Stimulated activated CD8-positive, alpha-beta memory T cell treated with anti-CD3 and anti-CD28 coated beads, Interleukin-15, amount 100 ng/mL, for 24 hours (primary cell): ENCODE data around the gene MEIS1.
"Not testable (repeated sequence)": the region's sequence is repeated elsewhere in the genome, so short reads cannot be mapped to it uniquely, and the experiment has no call there.

Experiments used
- DNase-seq: peaks from one replicate; pipeline ENCODE4 v3.0.0-alpha.2; 2020; ENCODE audit warnings: low read depth

MEIS1 gene

DNA sequence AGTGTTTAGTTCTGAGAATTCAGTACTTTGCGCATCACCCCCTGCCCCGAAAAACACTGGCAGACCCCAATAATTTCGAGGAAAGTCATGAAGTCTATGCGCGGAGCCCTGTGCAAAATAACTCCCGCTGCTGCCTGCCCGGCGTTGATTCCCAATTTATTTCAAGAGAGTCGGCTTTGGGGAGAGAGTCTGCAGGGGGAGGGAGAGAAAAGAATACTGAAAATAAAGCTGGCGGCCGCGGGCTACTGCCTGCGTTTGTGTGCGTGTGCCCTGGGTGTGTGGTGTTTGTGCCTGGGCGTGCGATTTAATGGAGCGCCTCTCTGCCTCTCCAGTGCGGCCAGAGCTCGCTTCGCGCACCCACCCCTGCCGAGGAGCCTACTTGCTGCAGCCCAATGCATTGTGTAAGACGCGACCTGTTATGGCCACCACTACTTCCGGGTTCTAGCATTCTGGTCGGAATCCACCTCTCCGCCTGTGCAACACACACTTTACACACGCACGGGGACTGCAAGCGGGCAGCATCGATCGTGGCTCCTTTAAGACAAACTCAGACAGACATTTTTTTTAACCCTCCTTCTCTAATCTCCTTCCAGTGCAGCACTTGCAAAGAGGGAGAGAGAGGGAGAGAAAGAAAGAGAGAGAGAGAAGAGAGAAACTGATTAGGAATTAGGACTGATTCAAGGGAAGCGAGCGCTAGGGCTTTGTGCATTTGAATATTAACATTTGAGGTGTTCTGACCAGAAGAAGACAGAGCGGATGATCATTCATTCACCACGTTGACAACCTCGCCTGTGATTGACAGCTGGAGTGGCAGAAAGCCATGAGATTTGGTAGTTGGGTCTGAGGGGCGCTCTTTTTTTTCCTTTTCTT, at the start of gene MEIS1:
TSS of gene MEIS1 (plus strand) at position 447 of the 870 bp plus-strand sequence. CDS start 732 bp downstream, outside the sequence.
- no peak for DNase-seq

DNA sequence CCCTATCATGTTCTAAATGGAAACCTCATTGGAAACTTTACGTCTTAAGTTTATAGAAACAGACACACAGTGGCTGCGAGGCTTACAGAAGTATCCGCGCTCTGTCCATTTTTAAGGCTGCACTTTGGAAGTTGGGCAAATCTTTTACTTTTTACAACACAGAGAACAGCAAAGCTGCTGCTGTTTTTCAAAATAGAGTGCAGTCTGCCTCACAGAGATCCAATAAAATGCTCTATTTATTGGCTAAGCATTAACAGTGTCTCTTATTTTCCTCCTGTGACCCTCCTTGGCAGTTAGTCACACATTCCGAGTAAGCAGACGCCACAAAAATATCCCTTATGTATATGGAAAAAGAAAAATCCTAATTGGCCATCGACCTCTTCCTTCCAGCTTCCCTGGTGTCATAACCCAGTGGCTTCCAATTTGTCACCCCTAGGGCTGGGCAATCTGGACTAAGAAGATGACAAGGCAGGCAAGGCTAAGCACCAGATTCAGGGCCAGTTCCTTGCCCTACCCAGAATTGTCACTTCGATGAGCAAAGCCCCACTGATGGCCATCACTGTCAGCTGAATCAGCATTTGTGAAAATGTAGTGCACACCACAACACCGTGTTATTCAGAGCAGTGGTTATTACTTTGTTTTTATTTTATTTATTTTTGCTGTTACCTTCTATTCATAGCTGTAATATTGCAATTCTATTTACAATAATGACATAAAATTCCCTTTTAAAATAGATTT, 47.7 kb upstream of the MEIS1 start:
- no peak for DNase-seq

DNA sequence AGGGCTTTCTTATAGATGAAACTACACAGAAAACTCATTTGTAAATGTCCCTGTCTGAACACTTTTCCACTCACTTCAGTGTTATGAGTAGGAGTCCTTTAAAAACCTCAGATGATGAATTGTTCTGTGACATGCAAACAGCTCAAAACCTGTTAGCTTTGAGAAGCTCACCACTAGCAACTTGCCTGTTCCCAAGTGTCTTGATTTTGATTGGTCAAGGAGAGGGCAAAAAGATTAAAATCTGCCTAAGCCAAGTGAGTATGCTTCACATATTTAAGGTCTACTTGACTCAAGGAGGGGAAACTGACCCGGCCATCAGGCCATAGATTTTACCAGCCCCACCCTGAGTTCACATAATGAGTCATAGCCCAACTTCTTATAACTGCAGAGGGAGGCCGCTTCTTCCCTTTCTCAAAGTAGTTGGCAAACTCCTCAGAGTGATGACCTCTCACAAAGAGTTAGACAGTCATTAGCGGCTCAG, 45.2 kb upstream of the MEIS1 start:
- no peak for DNase-seq

DNA sequence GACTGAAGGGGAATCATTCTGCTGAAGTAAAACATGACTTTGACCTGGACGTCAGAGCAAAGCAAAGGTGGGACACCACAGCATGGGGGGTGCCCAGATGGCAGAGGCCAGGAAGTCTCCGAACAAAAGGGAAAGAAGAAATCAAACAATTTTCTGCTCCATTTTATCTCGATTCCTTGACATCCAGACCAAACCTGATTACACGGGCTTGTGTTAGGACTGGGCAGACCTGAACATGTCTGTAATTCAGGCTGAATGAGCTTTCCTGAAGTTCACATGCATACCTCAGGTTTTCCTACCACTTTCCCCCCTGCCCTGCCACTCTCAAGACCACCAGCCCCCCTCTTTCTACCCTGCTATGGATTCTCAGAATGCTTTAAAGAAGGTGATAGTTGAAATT, 44.8 kb upstream of the MEIS1 start:
- DNase-seq: no peak

GRCh38 chr2:66390811-66391210, 44.1 kb upstream of the MEIS1 start:
- no peak for DNase-seq

DNA sequence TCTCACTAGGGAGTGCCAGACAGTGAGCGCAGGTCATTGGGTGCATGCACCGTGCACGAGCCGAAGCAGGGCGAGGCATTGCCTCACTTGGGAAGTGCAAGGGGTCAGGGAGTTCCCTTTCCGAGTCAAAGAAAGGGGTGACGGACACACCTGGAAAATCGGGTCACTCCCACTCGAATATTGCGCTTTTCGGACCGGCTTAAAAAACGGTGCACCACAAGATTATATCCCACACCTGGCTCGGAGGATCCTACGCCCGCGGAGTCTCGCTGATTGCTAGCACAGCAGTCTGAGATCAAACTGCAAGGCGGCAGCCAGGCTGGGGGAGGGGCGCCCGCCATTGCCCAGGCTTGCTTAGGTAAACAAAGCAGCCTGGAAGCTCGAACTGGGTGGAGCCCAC, 43.7 kb upstream of the MEIS1 start:
- DNase-seq: not testable (repeated sequence)

- no peak for DNase-seq
Measured at GRCh38 chr2:66405473-66405872, 29.5 kb upstream of the MEIS1 start.

- no peak for DNase-seq
Measured at GRCh38 chr2:66408905-66409304, 26.0 kb upstream of the MEIS1 start.

- DNase-seq: no peak
Measured at GRCh38 chr2:66412874-66413273, 22.1 kb upstream of the MEIS1 start.

DNA sequence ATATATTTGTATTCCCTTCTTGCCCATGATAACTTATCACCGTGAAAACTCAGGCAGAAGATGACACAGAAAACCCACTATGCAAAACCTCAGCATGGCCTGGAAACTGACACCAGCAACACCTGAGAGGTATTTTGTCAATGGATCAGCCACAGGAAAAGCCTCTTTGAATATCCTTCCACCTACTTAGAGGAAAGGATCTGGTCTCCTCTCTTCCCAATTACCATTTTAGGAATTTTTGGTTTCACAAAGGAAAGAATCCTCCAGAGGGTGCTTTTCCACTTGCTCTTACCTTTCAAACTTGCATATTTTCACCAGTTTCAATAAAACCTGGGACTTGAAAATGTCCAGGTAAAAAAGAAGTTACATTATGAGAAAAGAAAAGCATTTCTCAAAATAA, 20.0 kb upstream of the MEIS1 start:
- DNase-seq: no peak

DNA sequence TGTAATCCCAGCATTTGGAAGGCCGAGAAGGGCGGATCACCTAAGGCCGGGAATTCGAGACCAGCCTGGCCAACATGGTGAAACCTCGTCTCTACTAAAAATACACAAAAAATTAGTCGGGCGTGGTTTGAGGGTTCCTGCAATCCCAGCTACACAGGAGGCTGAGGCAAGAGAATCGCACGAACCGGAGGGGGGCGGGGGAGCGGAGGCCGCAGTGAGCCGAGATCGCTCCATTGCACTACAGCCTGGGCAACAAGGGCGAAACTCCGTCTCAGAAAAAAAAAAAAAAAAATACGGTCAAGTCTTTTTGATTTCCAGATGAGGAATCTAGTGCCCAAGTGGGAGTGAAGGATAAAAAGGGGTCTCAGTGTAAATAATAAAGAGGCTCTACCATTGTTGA, 16.5 kb upstream of the MEIS1 start:
- DNase-seq: no peak

DNA sequence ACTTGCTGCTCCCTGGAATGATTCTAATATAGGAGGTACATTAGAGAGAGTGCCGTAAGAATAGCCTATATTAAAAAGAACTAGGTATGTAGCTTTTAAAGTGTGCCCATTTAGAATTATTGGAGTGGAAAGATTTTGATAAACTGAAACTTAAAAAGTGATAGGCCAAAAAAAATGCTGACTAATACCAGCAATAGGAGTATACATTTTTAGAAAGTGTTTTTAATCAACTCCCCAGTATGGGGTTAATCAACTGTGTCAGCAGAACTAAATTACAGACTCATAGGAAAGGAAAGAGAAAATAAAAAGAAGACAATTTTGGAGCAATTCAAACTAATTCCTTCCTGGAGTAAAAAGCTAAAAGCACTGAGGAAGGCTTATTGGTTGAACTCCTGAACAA, 13.3 kb upstream of the MEIS1 start:
- no peak for DNase-seq

GRCh38 chr2:66423391-66424124, 11.4 kb upstream of the MEIS1 start:
- DNase-seq: no peak

DNA sequence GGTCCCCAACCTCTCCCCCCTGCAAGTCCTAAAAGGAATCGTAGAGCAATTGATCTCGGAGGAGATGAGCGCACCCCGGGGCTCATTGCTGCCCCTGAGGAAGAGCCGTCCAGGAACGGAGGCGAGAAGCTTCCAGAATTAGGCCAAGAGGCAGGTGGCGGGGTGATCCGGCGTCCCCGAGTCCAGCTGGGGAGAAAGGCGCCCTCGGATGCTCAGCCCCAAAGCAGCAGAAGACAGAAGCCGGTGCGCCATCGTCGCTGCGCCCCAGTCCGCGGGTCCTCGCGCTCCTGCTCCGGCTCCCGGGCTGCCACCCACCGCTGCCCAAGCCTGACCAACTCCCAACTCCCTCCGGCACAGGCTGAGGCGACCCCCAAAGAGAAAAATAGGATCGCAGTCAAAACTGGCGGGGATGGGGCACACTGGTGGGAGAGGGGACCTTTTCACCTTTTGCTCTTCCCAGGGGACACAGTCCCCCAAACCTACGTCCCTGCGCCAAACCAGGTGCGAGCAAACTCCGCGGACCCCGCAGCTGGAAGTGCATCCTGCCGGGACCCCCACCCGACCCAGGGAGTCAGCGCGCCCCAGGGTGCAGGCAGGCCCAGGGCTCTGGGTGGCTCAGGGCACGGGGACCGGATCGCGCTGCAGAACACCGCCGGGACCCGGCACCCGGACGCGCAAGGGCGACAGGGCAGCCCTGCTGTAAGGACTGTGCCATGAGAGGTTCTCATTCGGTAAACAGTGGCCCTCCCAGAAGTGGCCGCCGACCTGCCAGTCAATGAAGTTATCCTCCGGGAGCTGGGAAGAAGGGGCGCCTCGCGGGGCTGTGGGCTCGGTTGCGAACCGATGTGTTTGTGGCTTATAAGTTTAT, 8.4 kb upstream of the MEIS1 start:
- no peak for DNase-seq

DNA sequence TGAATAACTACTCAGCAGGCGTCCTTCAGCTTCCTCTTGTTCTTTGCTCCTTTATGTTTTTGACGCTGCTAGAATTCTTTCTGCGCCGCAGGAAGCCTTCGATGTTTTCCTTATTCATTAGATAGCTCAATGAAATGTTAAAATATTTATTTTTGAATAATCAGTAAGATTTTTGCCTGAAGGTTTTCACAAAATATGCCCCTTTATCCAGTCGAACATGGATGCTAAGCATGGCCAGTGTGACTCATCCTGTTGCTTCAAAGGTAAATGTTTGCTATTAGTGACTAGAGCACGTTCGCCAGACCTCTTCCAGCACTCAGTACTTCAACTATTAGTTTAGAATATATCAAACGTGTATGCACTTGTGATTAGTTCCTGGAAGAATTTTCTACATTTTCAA, 7.6 kb upstream of the MEIS1 start:
- DNase-seq: no peak

DNA sequence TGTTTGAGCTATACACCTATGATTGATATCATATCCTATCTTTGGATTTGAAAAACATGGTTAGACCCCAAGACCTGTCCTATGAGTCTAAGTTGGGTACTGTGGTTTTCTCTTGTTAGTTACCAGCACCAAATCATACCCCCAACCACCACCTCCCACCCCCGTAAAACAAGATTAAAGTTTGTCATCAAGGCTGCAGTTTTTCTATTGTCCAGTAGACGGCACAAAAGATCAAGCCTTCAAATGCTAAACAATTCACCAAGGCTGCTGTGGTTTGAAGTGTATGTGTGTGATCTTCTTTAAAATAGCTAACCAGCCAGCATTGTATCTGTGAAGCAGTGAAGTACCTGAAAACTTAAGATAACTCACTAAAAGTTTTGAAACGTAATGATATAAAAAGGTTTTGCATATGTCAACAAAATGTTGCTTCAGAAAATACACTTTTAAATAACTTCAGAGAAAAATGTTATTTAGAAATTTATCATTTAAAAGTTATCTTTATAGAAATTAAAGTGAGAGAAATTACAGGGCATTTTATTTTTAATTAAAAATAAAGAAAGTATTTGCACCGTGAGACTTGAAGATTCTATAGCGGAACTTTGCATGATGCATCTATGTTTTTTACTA, 5.8 kb upstream of the MEIS1 start:
- no peak for DNase-seq

GRCh38 chr2:66429693-66430504, 5.0 kb upstream of the MEIS1 start:
- no peak for DNase-seq

GRCh38 chr2:66430505-66431273, 4.2 kb upstream of the MEIS1 start:
- no peak for DNase-seq

DNA sequence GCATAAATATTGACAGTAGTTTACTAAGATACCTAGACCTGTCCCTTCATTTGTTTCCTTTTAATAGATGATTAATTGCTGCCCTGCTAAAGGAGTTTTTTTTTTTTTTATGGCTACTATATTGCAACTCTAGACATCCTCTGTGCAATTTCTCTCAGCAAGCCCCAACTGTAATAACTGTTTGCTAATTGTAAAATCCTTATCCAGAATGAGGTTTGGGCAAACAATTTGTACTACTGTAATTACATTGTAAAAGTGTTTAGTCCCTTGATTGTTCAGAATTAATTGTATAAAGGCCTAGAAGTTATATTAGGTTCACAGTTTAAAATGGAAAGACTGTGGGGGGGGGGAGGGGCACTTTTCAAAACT, 3.7 kb upstream of the MEIS1 start:
- DNase-seq: no peak
